K562 treated with DMSO at 1 percent for 24 hours (cell line): ENCODE measurements around the gene ZNF718. TPM values are rescaled to one million over a fixed set of nuclear protein-coding genes. Genes with fewer than 3 reads are reported as not detected.

Source experiments
- total RNA-seq: library from RNA; unstranded; fragments of 300-600 nt; gene quantifications from 2 replicates; pipeline ENCODE4 v1.2.3, GENCODE V29; 2022; ENCODE audit warnings: low read depth; ENCODE audit not compliant: insufficient read depth

The ZNF718 gene
- total RNA-seq, result 3.7 TPM in 2 replicates

DNA sequence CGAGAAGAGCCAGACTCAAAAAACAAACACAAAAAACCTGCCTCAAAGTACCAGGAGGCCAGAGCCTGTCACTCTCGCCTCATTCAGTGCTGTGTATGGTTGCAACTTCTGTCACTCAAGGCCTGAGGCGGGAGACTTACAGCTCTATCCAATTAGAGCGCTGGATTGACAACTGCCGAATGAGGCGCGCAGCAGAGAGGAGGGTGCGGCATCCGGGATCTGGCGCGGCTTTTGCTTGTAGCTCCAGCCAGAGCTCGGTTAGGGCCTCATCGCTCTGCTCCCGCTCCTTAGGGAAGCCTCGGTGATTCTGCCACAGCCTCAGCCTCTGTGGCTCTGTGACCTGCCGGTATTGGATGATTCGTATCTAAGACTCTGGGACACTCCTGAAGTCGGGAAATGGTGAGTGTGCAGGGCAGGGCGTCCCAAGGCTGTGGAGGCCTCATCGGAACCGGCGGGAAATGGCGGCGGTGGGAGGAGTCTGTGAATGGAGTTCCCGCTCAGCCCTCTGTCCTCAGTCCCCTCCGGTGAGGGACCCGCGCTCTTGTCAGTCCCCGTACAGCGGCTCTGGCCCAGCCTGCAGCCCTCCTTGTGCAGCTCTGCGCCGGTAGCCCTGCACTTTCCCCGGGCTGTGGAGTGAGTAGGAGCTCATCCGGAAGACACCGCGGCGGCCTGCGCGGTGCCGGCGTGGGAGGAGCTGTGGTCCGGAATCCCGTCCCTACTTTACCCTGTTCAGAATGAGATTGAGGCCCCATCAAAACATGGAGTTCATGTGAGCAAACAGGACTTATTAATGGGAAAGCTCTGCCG is at the start of gene ZNF718:
Gene ZNF718 (plus strand): TSS at position 227 of the 807 bp plus-strand sequence. CDS start 170 bp downstream, at position 397.

Other genes starting within 250 kb of the ZNF718 start
- gene ZNF595, start 71.2 kb upstream of the ZNF718 start, total RNA-seq, result 210 and 212 TPM in 2 replicates
- gene ZNF732, start 181.0 kb downstream of the ZNF718 start, total RNA-seq, result not detected in 2 replicates
- not detected in 2 replicates for gene ZNF141, start 213.3 kb downstream of the ZNF718 start, total RNA-seq